WERI-Rb-1 (cell line): ENCODE measurements around the gene RPS19.

ENCODE experiments used
- DNase-seq: peaks from one replicate; pipeline ENCODE4 v3.0.0-alpha.2; 2020
- H3K27ac ChIP-seq: fragments of 250-450 bp; sonication (Bioruptor Pico); 2 replicates; pipeline ENCODE4 v1.5.1; 2020; ENCODE audit warnings: mild to moderate bottlenecking, moderate library complexity
- H3K27me3 ChIP-seq: fragments of 250-450 bp; sonication (Bioruptor Pico); 2 replicates; pipeline ENCODE4 v1.5.1; 2021; ENCODE audit warnings: mild to moderate bottlenecking, low read depth, moderate library complexity; ENCODE audit not compliant: insufficient read depth, severe bottlenecking
- H3K36me3 ChIP-seq: fragments of 250-450 bp; sonication (Bioruptor Pico); 2 replicates; pipeline ENCODE4 v1.5.1; 2020; ENCODE audit warnings: mild to moderate bottlenecking, moderate library complexity
- H3K4me3 ChIP-seq: 2 replicates; pipeline ENCODE4 v1.5.1; 2011; ENCODE audit warnings: low read depth, mild to moderate bottlenecking, control low read depth, low read length
- H3K9me3 ChIP-seq: fragments of 250-450 bp; sonication (Bioruptor Pico); 2 replicates; pipeline ENCODE4 v1.5.1; 2021; ENCODE audit warnings: mild to moderate bottlenecking, moderate library complexity; ENCODE audit not compliant: severe bottlenecking
- TF ChIP-seq, protein P1 (sequence below): IDR thresholded peaks from 2 replicates; pipeline ENCODE4 v1.5.1; 2011; ENCODE audit warnings: low read depth, mild to moderate bottlenecking, control low read depth, inconsistent platforms, low read length

RPS19 gene

GRCh38 chr19:41906271-41906670 is 46.2 kb downstream of the RPS19 start:
- Histone ChIP-seq H3K36me3 (peaks cover 31% of the 10 kb centered on the region), H3K27ac (no peak overlapping the region), H3K9me3 (no peaks in the 10 kb centered on the region), H3K27me3 (no peaks in the 10 kb centered on the region), H3K4me3 (no peak overlapping the region)
- TF ChIP-seq, protein P1, sequence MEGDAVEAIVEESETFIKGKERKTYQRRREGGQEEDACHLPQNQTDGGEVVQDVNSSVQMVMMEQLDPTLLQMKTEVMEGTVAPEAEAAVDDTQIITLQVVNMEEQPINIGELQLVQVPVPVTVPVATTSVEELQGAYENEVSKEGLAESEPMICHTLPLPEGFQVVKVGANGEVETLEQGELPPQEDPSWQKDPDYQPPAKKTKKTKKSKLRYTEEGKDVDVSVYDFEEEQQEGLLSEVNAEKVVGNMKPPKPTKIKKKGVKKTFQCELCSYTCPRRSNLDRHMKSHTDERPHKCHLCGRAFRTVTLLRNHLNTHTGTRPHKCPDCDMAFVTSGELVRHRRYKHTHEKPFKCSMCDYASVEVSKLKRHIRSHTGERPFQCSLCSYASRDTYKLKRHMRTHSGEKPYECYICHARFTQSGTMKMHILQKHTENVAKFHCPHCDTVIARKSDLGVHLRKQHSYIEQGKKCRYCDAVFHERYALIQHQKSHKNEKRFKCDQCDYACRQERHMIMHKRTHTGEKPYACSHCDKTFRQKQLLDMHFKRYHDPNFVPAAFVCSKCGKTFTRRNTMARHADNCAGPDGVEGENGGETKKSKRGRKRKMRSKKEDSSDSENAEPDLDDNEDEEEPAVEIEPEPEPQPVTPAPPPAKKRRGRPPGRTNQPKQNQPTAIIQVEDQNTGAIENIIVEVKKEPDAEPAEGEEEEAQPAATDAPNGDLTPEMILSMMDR, result no peak
- no peak for DNase-seq

- H3K27ac ChIP-seq, result no peak overlapping the region
- no peak for DNase-seq
Observed at GRCh38 chr19:41906916-41907680, 47.0 kb downstream of the RPS19 start.

DNA sequence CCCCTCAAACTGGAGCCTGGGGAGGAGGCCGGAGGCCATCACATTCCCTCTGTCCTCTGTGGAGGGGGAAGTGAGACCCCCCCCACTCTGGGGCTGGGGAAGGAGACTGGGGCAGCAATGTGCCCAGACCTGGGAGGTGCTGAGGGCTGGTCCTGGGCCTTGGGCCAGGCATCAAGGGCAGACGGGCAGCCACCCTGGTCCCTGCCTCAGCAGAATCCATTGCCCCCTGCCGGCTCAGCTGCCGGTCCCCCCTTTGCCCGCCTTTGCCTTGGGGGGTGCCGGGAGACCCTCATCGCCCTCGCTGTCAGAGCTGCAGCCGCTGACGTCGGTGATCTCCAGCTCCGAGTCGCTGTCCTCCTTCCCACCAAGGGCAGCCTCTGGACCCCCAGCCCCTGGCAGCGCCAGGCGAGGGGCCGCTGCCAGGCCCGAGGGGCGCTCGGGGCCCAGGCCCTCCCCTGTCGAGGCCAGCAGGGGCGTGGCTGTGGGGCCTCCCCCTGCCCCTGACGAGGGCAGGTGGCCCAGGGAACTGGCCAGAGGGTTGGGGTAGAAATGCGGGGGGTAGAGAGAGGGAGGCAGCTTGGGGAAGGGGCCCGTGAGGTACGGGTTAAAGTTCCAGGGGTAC is 48.0 kb downstream of the RPS19 start:
- no peak overlapping the region for H3K4me3 ChIP-seq
- DNase-seq, result no peak
- peaks cover 19% of the 10 kb centered on the region for H3K36me3 ChIP-seq
- peaks cover 16% of the 10 kb centered on the region for H3K27me3 ChIP-seq
- TF ChIP-seq, protein P1, result no peak
- H3K9me3 ChIP-seq, result no peaks in the 10 kb centered on the region
- no peak overlapping the region for H3K27ac ChIP-seq

More at GRCh38 chr19:41906916-41907680, 47.0 kb downstream of the RPS19 start:
- H3K27me3 ChIP-seq, result peaks cover 6% of the 10 kb centered on the region
- peaks cover 24% of the 10 kb centered on the region for H3K36me3 ChIP-seq
- no peaks in the 10 kb centered on the region for H3K9me3 ChIP-seq
- H3K4me3 ChIP-seq, result no peak overlapping the region
- TF ChIP-seq, protein P1, result no peak

GRCh38 chr19:41908724-41909464 is 48.8 kb downstream of the RPS19 start:
- DNase-seq, result no peak
- H3K27me3 ChIP-seq, result peaks cover 24% of the 10 kb centered on the region
- H3K9me3 ChIP-seq, result no peaks in the 10 kb centered on the region
- H3K27ac ChIP-seq, result no peak overlapping the region
- peaks cover 15% of the 10 kb centered on the region for H3K36me3 ChIP-seq
- TF ChIP-seq, protein P1, result no peak
- H3K4me3 ChIP-seq, result no peak overlapping the region

- Histone ChIP-seq H3K27ac (no peak overlapping the region), H3K27me3 (peaks cover 28% of the 10 kb centered on the region), H3K9me3 (no peaks in the 10 kb centered on the region), H3K4me3 (no peak overlapping the region), H3K36me3 (peaks cover 8% of the 10 kb centered on the region)
- DNase-seq, result no peak
- TF ChIP-seq, protein P1, result no peak
Observed at GRCh38 chr19:41909706-41910105, 49.7 kb downstream of the RPS19 start.
